ENCODE data around the gene TMEM134.

The TMEM134 gene

GRCh38 chr11:67448220-67448609 is 20.8 kb downstream of the TMEM134 start:
- Histone ChIP-seq H3K36me3 (ENCODE audit: insufficient read depth, low read length) (no peaks in the 10 kb centered on the region), H3K27me3 (ENCODE audit: insufficient read depth, low read length) (no peaks in the 10 kb centered on the region), H3K79me2 (ENCODE audit: insufficient read depth, low read length) (no peaks in the 10 kb centered on the region), H3F3A (ENCODE audit: insufficient read depth, low read length) (no peaks in the 10 kb centered on the region), H3K9me3 (ENCODE audit: low read length) (no peaks in the 10 kb centered on the region), H3K4me2 (ENCODE audit: low read length) (no peak overlapping the region), H3K9me2 (ENCODE audit: low read depth, low read length) (no peaks in the 10 kb centered on the region), H3K4me3 (ENCODE audit: low read depth, low read length, poor library complexity, severe bottlenecking) (no peak overlapping the region), H3K9ac (ENCODE audit: low read length) (no peak overlapping the region), H3K27ac (ENCODE audit: low read depth, low read length, poor library complexity, severe bottlenecking) (no peak overlapping the region), H4K20me1 (ENCODE audit: insufficient read depth, low read length) (no peaks in the 10 kb centered on the region), H2AFZ (ENCODE audit: low read length) (no peak overlapping the region), H3K4me1 (ENCODE audit: insufficient read depth, low read length, severe bottlenecking) (peaks cover 62% of the 10 kb centered on the region)
- TF ChIP-seq CTCF (IDR thresholded peaks at IDR 0.05; ENCODE audit: low read length) = no peak
- no peak for TF ChIP-seq EZH2 (IDR thresholded peaks at IDR 0.05; ENCODE audit: borderline replicate concordance, low read length)

- no peaks in the 10 kb centered on the region for H4K20me1 ChIP-seq (ENCODE audit: insufficient read depth, low read length)
- no peaks in the 10 kb centered on the region for H3K79me2 ChIP-seq (ENCODE audit: insufficient read depth, low read length)
- TF ChIP-seq EZH2 (IDR thresholded peaks at IDR 0.05; ENCODE audit: borderline replicate concordance, low read length) = no peak
- no peak for TF ChIP-seq CTCF (IDR thresholded peaks at IDR 0.05; ENCODE audit: low read length)
- peaks cover 84% of the 10 kb centered on the region for H3K4me1 ChIP-seq (ENCODE audit: insufficient read depth, low read length, severe bottlenecking)
- H3K9me2 ChIP-seq (ENCODE audit: low read depth, low read length) = no peaks in the 10 kb centered on the region
- H3K4me2 ChIP-seq (ENCODE audit: low read length) = peak overlapping the region; percentile 89
- peaks cover 9% of the 10 kb centered on the region; the same call in 1 of the 2 replicates for H3F3A ChIP-seq (ENCODE audit: insufficient read depth, low read length)
- H3K27ac ChIP-seq (ENCODE audit: low read depth, low read length, poor library complexity, severe bottlenecking) = peak overlapping the region; percentile 96
- H2AFZ ChIP-seq (ENCODE audit: low read length) = no peak overlapping the region
- no peaks in the 10 kb centered on the region for H3K36me3 ChIP-seq (ENCODE audit: insufficient read depth, low read length)
- H3K27me3 ChIP-seq (ENCODE audit: insufficient read depth, low read length) = no peaks in the 10 kb centered on the region
- no peaks in the 10 kb centered on the region for H3K9me3 ChIP-seq (ENCODE audit: low read length)
- peak overlapping the region; percentile 72; the same call in 1 of the 2 replicates for H3K9ac ChIP-seq (ENCODE audit: low read length)
- peak overlapping the region; percentile 61 for H3K4me3 ChIP-seq (ENCODE audit: low read depth, low read length, poor library complexity, severe bottlenecking)
Measured at GRCh38 chr11:67445515-67445914, 23.5 kb downstream of the TMEM134 start.

- Histone ChIP-seq H4K20me1 (ENCODE audit: insufficient read depth, low read length) (no peaks in the 10 kb centered on the region), H3K36me3 (ENCODE audit: insufficient read depth, low read length) (no peaks in the 10 kb centered on the region), H3K4me3 (ENCODE audit: low read depth, low read length, poor library complexity, severe bottlenecking) (peak overlapping the region; percentile 61), H3K27ac (ENCODE audit: low read depth, low read length, poor library complexity, severe bottlenecking) (peak overlapping the region; percentile 97), H3K27me3 (ENCODE audit: insufficient read depth, low read length) (no peaks in the 10 kb centered on the region), H3K4me1 (ENCODE audit: insufficient read depth, low read length, severe bottlenecking) (peaks cover 96% of the 10 kb centered on the region), H2AFZ (ENCODE audit: low read length) (no peak overlapping the region), H3K9ac (ENCODE audit: low read length) (peak overlapping the region; percentile 72), H3K79me2 (ENCODE audit: insufficient read depth, low read length) (no peaks in the 10 kb centered on the region), H3F3A (ENCODE audit: insufficient read depth, low read length) (peaks cover 9% of the 10 kb centered on the region; the same call in 1 of the 2 replicates), H3K9me3 (ENCODE audit: low read length) (no peaks in the 10 kb centered on the region), H3K9me2 (ENCODE audit: low read depth, low read length) (no peaks in the 10 kb centered on the region), H3K4me2 (ENCODE audit: low read length) (peak overlapping the region; percentile 89)
- no peak for TF ChIP-seq EZH2 (IDR thresholded peaks at IDR 0.05; ENCODE audit: borderline replicate concordance, low read length)
- no peak for TF ChIP-seq CTCF (IDR thresholded peaks at IDR 0.05; ENCODE audit: low read length)
Measured at GRCh38 chr11:67442504-67443404, 26.3 kb downstream of the TMEM134 start.
